Neutrophil (primary cell): ENCODE results near the gene KTN1.

Source experiments
- H3K27ac ChIP-seq: fragments of 200-600 bp; sonication (generic); 2 replicates; pipeline ENCODE4 v1.5.1; 2016; ENCODE audit warnings: mild to moderate bottlenecking, moderate library complexity
- H3K27me3 ChIP-seq: fragments of 200-600 bp; sonication (generic); 2 replicates; pipeline ENCODE4 v1.6.0; 2016; ENCODE audit warnings: mild to moderate bottlenecking
- H3K36me3 ChIP-seq: fragments of 200-600 bp; sonication (generic); 2 replicates; pipeline ENCODE4 v1.5.1; 2017
- H3K4me1 ChIP-seq, 2 experiments: fragments of 200-600 bp in 1 of 2; sonication (generic) in 1 of 2; 1 replicate in 1 of 2; 2 replicates in 1 of 2; pipeline versions ENCODE4 v1.5.1 to v1.6.1; 2013 to 2016; ENCODE audit warnings: low read depth in 1 of 2, low read length in 1 of 2, mild to moderate bottlenecking in 1 of 2, moderate library complexity in 1 of 2; ENCODE audit not compliant: control insufficient read depth in 1 of 2, insufficient read depth in 1 of 2
- H3K4me3 ChIP-seq, 2 experiments: fragments of 200-600 bp in 1 of 2; sonication (generic) in 1 of 2; 1 replicate in 1 of 2; 2 replicates in 1 of 2; pipeline ENCODE4 v1.5.1; 2013 to 2016; ENCODE audit warnings: low read depth in 1 of 2, low read length in 1 of 2, mild to moderate bottlenecking in 1 of 2, moderate library complexity in 1 of 2
- H3K9me3 ChIP-seq: fragments of 200-600 bp; sonication (generic); 2 replicates; pipeline ENCODE4 v1.5.1; 2016
- CTCF ChIP-seq: fragments of 200-600 bp; sonication (generic); IDR thresholded peaks from 2 replicates; pipeline ENCODE4 v1.5.1; 2016; ENCODE audit warnings: antibody characterized with exemption

The KTN1 gene

GRCh38 chr14:55545779-55546178 lies 34.2 kb upstream of the KTN1 start:
- H3K4me3 ChIP-seq, result no peak overlapping the region
- no peaks in the 10 kb centered on the region for H3K27me3 ChIP-seq
- H3K9me3 ChIP-seq, result no peaks in the 10 kb centered on the region
- TF ChIP-seq CTCF, result no peak
- no peaks in the 10 kb centered on the region for H3K36me3 ChIP-seq
- H3K27ac ChIP-seq, result no peak overlapping the region
- no peaks in the 10 kb centered on the region for H3K4me1 ChIP-seq

GRCh38 chr14:55546212-55546874 lies 33.7 kb upstream of the KTN1 start:
- H3K27me3 ChIP-seq, result no peaks in the 10 kb centered on the region
- H3K4me1 ChIP-seq, result no peaks in the 10 kb centered on the region
- no peak overlapping the region for H3K4me3 ChIP-seq
- no peak overlapping the region for H3K27ac ChIP-seq
- H3K36me3 ChIP-seq, result no peaks in the 10 kb centered on the region
- H3K9me3 ChIP-seq, result no peaks in the 10 kb centered on the region
- no peak for TF ChIP-seq CTCF

GRCh38 chr14:55547650-55548315 lies 32.2 kb upstream of the KTN1 start:
- Histone ChIP-seq H3K4me1 (no peaks in the 10 kb centered on the region), H3K36me3 (no peaks in the 10 kb centered on the region), H3K27ac (no peak overlapping the region), H3K4me3 (no peak overlapping the region), H3K9me3 (no peaks in the 10 kb centered on the region), H3K27me3 (no peaks in the 10 kb centered on the region)
- no peak for TF ChIP-seq CTCF

- Histone ChIP-seq H3K27ac (no peak overlapping the region), H3K36me3 (no peaks in the 10 kb centered on the region), H3K4me1 (no peaks in the 10 kb centered on the region), H3K9me3 (no peaks in the 10 kb centered on the region), H3K27me3 (no peaks in the 10 kb centered on the region), H3K4me3 (no peak overlapping the region)
- no peak for TF ChIP-seq CTCF
Measured at GRCh38 chr14:55553791-55554190, 26.2 kb upstream of the KTN1 start.

GRCh38 chr14:55556929-55557623 lies 22.9 kb upstream of the KTN1 start:
- no peak for TF ChIP-seq CTCF
- H3K9me3 ChIP-seq, result no peaks in the 10 kb centered on the region
- no peaks in the 10 kb centered on the region for H3K36me3 ChIP-seq
- H3K27ac ChIP-seq, result no peak overlapping the region
- H3K27me3 ChIP-seq, result no peaks in the 10 kb centered on the region
- no peak overlapping the region for H3K4me3 ChIP-seq
- H3K4me1 ChIP-seq, result no peaks in the 10 kb centered on the region
